GM18867 (cell line): Measurements from ENCODE around the gene CENPC.
"Not testable (repeated sequence)": the region's sequence is repeated elsewhere in the genome, so short reads cannot be mapped to it uniquely, and the experiment has no call there.

Experiments
- ATAC-seq: cut with Tn5 transposase; IDR thresholded peaks from one replicate; pipeline ENCODE4 v1.9.1; 2021; ENCODE audit warnings: mild to moderate bottlenecking, moderate library complexity; ENCODE audit not compliant: unreplicated experiment

CENPC gene

GRCh38 chr4:67550857-67551256 lies 5.6 kb upstream of the CENPC start:
- peak; percentile 35 for ATAC-seq

DNA sequence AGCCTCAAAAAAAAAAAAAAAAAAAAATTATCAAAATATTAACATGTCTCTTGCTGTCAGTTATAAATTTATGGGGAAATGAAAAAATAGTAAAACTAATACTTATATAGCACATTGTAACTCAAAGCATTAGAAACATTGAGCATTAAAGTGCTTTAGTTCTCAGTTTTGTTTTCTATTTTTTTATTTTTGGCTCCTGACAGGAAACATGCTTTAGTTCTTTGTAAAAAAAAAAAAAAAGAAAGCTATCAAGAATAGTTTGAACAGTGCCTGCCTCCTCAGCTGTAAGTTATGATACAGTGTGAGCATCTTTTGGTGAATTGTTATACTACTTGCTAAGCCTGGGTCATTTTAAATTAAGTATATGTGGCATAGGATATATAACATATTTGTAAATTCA lies 5.1 kb upstream of the CENPC start:
- peak; percentile 48 for ATAC-seq

GRCh38 chr4:67549123-67549522 lies 3.8 kb upstream of the CENPC start:
- peak; percentile 34 for ATAC-seq

DNA sequence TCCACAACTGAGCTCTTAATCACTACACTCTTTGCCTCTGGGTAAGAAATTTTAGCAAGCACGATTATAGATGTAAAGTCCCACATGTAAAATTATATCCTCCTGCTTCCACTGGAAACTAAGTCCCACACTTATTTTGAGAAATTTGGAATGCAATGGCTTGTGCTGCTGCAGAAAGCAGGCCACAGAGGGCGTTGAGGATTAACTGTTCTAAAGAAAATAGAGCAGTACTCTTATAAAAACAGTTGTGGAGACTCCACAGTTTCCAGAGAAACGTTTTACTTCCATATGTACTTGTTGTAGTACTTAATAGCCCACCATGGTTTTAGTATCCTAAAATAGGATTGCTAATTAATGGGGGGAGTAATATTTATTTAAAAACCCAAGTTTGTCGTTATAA lies 1.7 kb upstream of the CENPC start:
- ATAC-seq = no peak

GRCh38 chr4:67546004-67546356 lies 677 bp upstream of the CENPC start:
- ATAC-seq = no peak

DNA sequence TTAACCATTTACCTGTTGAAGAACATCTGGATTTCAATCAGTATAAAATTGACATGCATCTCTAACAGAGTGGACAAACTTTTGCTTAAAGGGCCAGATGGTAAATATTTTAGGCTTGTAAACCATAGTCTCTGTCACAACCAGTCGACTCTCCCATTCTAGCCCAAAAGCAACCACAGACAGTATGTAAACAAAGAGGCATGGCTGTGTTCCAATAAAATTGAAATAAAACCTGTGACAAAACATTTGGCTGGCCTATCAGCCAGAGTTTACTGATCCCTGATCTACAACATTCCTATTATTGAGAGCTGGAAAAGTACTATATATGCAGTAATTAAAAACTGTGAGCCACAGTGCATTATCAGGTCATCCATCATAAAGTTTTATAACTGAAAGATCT lies 3.2 kb downstream of the CENPC start:
- no peak for ATAC-seq

- no peak for ATAC-seq
These were observed 5.5 kb downstream of the CENPC start for GRCh38 chr4:67539830-67540229.

DNA sequence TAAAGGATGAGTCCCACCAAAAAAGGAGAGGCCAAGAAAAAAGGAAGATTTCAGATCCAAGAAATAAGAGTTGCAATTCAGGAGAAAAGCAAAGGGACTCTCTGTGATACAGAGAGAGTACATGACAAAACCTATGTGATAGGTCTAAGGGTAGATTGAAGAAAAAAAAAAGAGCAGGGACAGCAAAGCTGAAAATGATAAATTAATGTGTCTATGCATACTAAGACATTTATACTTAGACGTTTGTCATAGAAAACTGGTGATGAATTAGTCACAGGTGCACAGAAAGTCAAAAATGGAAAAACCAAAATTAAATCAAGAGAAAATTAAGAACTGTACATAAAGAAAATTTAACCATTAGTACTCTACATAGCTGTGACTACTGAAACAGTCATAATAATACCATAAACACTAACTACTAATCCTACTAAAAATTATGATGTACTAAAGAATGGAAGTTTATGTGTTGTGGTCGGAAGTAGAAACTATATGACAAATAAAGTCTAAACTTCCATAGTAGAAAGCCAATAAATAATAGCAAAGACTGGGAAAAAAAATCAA lies 9.9 kb downstream of the CENPC start:
- no peak for ATAC-seq

DNA sequence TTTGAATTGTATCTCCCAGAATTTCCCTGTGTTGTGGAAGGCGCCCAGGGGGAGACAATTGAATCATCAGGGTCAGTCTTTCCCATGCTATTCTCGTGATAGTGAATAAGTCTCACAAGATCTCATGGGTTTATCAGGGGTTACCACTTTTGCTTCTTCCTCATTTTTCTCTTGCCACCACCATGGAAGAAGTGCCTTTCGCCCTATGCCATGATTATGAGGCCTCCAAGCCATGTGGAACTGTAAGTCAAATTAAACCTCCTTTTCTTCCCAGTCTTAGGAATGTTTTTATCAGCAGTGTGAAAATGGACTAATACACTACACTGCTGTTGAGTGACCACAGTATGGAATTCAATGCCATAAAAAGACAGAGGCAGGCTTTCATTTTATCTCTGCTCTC lies 12.2 kb downstream of the CENPC start:
- ATAC-seq = no peak

GRCh38 chr4:67532397-67532796 lies 12.9 kb downstream of the CENPC start:
- ATAC-seq = not testable (repeated sequence)

DNA sequence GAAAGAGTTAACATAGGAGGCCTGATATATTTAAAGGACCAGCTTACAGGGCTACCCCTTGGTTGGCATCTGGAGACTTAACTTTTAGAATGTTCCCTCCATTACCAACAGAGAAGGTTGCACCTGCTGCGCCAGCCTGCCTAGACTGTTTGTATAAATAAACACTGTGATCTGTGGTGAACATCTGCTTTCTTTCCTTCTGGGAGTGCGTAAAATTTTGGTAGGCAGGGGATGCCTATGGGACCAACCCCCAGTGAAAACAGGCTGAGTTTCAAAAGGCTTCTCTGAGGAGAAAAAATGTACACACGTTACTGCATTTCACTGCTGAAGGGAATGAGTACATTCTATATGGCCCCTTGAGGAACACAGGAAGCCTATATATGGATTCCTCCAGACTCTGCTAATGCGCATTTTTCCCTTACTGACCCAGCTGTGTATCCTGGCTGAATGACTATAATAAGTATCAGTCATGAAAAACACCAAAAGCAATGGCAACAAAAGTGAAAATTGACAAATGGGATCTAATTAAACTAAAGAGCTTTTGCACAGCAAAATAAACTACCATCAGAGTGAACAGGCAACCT lies 13.8 kb downstream of the CENPC start:
- no peak for ATAC-seq

- not testable (repeated sequence) for ATAC-seq
These were observed 21.2 kb downstream of the CENPC start for GRCh38 chr4:67524140-67524539.

DNA sequence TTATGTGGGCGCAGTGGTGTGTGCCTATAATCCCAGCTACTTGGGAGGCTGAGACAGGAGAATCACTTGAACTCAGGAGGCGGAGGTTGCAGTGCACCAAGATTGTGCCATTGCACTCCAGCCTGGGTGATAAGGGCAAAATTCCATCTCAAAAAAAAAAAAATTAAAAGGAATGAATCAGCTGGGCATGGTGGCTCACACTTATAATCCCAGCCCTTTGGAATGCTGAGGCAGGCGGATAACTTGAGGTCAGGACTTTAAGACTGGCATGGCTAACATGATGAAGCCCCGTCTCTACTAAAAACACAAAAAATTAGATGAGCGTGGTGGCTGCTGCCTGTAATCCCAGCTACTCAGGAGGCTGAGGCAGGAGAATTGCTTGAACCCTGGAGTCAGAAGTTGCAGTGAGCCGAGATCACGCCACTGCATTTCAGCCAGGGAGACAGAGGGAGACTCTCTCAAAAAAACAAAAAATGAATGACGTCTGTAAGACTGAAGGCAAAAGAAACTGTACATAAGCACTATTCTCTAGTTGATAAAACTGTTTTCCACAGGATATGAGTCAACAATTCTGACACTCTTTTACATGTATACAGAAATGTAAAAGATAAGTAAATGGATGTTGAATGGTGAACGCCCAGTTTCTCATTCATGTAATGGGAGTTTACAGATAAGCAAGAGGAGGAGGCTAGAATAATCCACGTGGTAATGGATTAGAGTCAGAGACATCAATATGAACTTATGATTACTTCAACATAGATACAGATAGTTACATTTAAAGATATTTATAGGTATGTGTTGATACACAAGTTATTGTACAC lies 22.2 kb downstream of the CENPC start:
- no peak for ATAC-seq

DNA sequence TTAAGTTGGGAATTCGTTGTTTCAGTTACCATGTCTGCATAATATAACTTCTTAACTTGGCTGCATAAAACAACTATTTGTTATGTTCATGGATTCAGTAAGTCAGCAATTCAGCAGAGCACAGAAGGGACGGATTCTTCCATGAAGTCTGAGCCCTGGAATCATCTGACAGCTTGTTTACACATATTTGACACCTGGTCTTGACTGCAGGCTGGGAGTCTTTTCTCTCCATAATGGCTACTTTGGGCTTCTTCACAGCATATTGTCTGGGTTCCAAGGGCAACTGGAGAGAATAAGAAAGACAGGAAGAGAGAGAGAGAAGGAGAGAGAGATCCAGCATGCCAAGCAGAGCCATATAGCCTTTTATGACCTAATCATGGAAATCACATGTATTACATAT lies 23.1 kb downstream of the CENPC start:
- no peak for ATAC-seq

DNA sequence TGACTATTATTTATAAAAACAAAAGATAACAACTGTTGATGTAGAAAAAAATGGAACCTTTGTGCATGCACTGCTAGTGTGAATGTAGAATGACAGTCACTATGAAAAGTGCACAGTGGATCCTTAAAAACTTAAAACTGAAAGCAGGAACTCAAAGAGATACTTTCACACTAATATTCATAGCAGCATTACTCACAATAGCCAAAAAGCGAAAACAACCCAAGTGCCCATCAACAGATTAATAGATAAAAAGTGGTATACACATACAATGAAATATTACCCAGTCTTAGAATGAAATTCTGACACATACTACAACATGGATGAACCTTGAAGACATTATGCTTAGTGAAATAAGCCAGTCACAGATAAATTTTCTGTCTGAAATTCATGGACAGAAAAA lies 23.8 kb downstream of the CENPC start:
- peak; percentile 71 for ATAC-seq

DNA sequence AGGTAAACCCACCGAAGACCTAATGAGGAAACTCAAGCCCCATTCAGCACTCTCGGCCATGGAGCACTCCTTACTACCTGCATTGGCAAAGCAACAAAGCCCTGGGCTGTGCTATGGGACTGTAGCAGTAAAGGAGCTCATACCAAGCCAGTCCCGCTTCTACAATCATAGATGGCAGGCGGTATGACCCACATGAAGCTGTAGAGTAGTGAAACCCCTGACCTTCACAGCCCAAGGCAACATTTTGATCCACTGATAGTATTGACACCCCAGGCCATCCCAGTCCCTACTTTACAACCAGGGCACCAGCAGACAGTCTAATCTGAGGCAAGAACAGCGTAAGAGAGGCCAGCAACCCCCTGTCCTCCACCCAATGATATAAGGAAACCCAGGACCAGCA lies 25.2 kb downstream of the CENPC start:
- no peak for ATAC-seq

GRCh38 chr4:67512501-67512900 lies 32.8 kb downstream of the CENPC start:
- no peak for ATAC-seq

DNA sequence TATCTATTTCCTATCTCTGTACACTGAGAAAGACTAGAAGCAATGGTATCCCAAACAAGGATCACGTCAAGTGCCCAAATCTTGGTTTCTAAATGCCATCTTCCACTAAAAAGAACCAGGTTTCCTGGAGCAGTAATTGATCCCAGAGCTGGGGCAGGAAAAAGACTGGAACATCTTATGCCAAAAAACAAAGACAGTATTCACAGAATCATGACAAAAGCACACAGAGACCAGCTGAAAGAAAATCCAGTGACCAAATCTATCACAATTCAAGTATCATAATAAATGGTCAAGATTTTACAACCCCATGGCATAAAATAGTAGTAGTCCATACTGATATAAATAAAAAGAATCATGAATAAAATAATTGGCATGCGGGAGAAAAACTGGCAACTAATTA lies 44.9 kb downstream of the CENPC start:
- ATAC-seq = no peak

DNA sequence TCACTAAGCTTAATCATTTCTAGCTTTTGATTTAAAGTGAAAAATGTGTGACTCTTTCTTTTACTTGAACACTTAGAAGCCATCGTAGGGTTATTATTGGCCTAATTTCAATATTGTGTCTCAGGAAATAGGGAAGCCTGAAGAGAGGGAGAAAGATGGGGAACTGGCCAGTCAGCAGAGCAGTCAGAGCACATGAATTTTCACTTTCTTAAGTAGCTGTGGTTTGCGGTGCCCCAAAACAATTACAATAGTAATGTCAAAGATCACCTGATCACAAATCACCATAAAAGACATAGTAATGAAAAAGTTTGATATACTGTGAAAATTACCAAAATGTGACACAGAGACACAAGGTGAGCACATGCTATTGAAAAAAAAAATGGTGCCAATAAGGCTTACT lies 45.5 kb downstream of the CENPC start:
- ATAC-seq = peak; percentile 87

DNA sequence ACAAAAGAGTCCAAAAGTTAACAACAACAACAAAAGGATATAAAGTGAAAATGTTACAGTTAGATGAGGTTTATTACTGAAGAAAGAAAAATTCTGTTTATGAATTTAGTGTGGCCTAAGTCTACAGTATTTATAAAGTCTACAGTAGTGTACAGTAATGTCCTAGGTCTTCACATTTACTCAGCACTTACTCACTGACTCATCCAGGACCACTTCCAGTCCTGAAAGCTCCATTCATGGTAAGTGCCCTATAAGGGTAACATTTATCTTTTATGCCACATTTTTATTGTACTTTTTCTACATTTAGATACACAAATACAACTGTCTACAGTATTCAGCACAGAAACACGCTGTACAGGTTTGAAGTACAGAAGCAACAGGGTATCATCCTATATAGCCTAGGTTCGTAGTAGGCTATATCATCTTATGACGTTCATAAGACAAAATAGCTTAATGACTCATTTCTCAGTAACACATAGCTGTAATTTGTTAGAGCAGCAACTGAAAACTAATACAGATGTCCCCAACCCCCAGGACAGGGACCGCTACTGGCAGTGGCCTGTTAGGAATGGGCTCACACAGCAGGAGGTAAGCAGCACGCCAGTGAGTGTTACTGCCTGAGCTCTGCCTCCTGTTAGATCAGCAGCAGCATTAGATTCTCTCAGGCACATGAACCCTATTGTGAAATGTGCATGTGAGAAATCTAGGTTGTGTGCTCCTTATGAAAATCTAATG lies 61.3 kb downstream of the CENPC start:
- peak; percentile 58 for ATAC-seq

DNA sequence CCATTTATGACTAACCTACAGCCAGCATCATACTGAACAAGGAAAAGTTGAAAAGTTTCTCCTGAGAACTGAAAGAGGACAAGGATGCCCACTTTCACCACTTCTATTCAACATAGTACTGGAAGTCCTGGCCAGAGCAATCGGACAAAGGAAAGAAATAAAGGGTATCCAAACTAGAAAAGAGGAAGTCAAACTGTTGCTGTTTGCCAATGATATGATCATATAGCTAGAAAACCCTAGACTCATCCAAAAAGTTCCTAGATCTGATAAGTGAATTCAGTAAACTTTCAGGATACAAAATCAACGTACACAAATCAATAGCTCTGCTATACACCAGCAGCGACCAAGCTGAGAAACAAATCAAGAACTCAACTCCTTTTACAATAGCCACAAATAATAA lies 64.5 kb downstream of the CENPC start:
- no peak for ATAC-seq

GRCh38 chr4:67475155-67475554 lies 70.1 kb downstream of the CENPC start:
- ATAC-seq = no peak
